GM12872 (cell line): ENCODE data around the gene CPEB1.

Source experiments
- TF ChIP-seq, protein P1 (sequence below): IDR thresholded peaks from 3 replicates; pipeline ENCODE4 v1.5.1; 2011; ENCODE audit warnings: low read depth, mild to moderate bottlenecking, low read length, moderate library complexity; ENCODE audit not compliant: insufficient read depth

Gene CPEB1

DNA sequence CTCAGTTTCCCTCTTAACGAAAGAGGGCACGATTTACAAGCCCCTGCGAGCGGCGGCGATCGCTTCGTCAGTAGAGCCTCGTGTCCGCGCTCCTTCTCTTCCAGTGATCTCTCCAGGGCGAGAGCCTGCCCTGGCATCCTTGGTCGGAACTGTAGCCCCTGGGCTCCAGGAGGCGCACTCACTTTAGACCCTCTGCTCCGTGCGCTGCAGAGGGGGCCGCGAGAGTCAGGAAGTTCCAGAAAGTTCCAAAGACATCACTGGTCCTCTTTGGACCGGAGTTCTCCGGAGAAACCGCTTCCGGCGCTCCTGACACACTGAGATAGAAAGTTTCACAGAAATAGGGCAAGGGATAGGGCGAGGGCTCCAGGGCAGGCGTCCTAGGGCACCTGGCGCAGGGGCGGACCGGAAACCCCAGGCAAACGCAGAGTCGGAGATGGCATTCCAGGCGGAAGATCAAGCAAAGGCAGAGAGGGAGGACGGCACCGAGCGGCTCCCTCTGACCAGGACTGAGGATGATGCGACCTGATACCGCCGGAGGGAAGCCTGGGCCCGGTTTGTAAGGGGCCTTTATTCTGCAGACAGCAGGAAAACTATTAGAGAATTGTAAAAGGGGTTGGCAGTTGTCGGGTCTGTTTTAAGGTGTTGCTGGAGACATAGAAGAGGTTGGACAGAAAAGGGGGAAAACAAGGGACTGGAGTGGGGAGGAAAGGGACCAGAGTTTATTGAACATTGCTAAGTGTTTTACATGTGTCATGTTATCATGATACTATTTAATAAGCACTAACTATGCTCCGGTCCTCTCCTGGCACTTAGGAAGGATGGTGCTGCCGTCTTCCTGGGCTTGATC is 1.3 kb upstream of the CPEB1 start:
- TF ChIP-seq, protein P1, sequence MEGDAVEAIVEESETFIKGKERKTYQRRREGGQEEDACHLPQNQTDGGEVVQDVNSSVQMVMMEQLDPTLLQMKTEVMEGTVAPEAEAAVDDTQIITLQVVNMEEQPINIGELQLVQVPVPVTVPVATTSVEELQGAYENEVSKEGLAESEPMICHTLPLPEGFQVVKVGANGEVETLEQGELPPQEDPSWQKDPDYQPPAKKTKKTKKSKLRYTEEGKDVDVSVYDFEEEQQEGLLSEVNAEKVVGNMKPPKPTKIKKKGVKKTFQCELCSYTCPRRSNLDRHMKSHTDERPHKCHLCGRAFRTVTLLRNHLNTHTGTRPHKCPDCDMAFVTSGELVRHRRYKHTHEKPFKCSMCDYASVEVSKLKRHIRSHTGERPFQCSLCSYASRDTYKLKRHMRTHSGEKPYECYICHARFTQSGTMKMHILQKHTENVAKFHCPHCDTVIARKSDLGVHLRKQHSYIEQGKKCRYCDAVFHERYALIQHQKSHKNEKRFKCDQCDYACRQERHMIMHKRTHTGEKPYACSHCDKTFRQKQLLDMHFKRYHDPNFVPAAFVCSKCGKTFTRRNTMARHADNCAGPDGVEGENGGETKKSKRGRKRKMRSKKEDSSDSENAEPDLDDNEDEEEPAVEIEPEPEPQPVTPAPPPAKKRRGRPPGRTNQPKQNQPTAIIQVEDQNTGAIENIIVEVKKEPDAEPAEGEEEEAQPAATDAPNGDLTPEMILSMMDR, result no peak

DNA sequence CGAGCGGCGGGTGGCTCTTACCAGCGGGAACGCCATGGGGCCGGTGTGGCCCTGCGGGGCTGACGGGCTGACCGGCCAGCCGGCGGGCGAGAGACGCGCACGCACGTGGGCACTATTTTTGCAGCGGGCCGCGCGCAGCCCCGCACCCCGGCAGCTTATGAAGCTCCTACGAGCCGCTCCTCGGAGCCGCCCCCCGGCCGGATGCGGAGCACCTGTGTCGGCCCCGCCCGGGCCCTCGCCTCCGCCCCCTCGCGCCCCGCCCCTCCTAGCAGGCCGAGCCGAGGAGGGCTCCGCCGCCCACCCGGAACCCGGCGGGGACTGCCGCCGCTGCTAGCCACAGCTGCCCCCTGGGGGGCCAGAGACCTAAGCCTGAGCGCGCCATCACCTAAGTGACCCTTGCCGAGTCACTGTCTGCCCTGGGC is 683 bp upstream of the CPEB1 start:
- TF ChIP-seq, protein P1, result no peak

DNA sequence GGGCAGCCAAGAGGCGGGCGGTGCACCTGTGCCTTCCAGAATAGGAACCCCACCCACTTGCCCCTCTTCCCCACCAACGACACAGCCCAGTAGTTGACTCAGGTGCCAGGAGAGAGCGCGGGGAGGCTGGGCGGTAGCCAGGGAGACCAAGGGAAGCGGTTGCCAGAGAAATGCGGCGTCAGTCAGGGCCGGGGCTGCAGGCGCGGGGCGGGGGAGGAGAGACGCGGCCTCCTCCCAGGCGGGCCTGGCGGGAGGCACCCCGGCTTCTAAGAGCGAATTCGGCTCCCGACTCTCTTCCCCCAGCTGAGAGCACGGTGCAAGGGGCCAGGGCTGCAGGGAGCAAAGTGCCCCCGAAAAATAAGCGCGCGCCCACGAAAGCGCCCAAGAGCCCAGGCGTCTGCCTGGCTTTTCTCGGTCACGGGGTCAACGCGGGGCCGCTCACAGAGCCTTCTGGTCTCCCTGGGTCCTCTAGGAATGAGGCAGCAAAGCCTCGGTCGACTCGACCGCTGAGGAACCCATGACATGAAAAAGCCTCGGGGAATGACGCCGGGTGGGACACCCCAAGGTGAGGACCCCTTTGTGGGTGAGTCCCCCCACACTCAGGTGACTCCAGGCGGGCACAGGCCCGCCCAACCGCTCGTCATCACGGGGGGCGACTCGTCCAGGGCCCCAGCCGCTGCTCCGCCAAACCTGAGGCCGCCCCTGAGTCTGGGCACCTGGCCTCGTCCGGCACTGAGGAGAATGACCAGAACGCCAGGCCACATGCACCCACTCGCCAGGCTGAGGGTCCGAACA is 716 bp downstream of the CPEB1 start:
- TF ChIP-seq, protein P1, result no peak

DNA sequence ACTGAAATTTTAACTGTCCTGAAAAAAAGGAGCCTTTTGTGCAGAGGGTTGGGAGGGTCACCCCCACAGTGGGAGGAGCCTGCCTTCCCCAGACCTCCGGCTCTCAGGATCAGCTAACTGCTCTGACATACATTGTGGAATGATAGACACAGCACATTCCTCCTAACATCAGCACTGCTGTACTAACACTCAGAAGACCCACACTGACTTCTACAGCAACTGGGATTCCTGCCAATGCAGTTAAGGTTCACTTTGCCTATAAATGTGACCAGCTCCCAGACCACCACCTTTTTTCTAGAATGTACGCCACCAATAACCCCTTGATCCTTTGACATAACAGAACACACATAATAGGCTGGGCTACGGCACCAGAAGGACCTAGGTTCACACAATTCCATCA is 3.2 kb downstream of the CPEB1 start:
- TF ChIP-seq, protein P1, result no peak

DNA sequence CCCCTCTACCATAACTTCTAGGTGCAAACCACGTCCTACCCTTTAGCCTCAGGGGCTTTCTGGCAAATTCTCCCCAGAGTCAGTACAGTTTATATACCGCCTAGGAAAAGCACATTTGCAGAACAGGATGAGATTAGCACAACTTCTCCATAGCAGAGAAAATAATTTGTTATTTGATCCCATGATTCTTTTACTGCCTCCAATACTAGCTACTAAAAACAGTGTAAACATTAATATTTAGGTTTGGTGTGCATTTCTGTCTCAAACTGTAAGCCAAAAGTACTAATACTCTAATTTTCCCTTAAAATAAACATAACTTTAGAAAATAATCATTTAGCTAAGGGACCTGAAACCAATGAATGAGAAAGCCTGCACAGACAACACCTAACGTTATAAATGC is 4.5 kb downstream of the CPEB1 start:
- TF ChIP-seq, protein P1, result no peak

DNA sequence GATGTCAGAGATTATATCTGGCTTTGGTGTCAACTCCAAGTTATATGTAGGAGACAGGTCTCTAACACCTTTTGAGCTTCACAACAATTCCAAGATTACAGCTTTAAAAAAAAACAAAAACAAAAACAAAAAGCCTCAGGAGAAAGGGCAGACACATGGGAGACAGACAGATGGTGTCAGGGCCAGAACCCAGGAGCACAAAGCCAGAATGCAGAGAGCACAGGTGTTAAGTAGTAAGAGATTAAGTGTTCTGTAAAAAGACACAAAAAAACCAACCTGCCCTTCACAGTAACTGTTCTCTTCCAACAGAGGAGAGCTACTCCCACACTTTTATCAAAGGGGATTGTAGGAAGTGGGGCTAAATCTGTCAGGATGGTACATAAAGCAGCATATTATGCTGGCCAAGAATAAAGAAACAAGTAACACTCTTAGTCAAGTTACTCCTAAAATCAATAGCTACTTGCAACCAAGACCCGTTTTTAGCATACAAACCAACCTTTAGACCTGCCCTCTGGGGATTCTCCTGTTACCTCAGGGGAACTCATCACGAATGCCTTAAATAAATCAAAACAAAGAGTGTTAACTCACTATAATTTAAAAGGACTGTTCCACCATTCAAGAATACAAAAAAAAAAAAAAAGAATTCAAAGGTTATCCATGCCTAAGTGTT is 5.9 kb downstream of the CPEB1 start:
- TF ChIP-seq, protein P1, result no peak

DNA sequence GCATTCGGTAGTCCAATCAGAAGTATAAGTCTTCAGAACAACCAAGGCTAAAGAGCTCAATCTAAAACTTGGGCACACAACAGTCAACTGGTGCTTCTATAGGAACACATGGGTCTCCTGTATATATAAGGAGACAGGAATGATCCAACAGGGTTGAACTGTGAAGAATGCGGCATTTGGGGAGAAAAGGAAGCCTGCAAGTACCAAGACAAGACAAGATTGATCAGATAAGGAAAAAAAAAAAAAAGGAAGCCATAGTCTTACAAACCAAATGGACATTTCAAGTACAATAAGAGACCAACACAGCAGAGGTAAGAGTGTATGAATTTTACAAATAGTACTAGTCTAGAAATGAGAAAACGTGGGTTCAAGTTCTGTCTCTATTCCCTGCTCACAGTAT is 6.5 kb downstream of the CPEB1 start:
- TF ChIP-seq, protein P1, result no peak
